PFSK-1 (cell line): ENCODE results near the gene SHLD1.

Experiments
- FOXP2 ChIP-seq: optimal IDR thresholded peaks from 2 replicates; pipeline ENCODE3; 2011; ENCODE audit warnings: borderline replicate concordance, control low read depth, inconsistent platforms; ENCODE audit not compliant: insufficient read depth; ENCODE audit errors: extremely low read length, extremely low read depth
- POLR2AphosphoS5 ChIP-seq: IDR thresholded peaks from 2 replicates; pipeline ENCODE4 v1.6.1; 2012; ENCODE audit warnings: low read depth, mild to moderate bottlenecking, control low read depth, low read length, moderate library complexity
- REST ChIP-seq, 2 experiments: IDR thresholded peaks; 2 replicates each; pipeline versions ENCODE4 v1.6.1 to v1.8.0; 2011 to 2012; ENCODE audit warnings: low read depth in 2 of 2, low read length in 2 of 2, control low read depth in 1 of 2, inconsistent platforms in 1 of 2, mild to moderate bottlenecking in 1 of 2, moderate library complexity in 1 of 2; ENCODE audit not compliant: insufficient read depth in 1 of 2
- SIN3A ChIP-seq: IDR thresholded peaks from 2 replicates; pipeline ENCODE4 v1.6.1; 2012; ENCODE audit warnings: mild to moderate bottlenecking, low read length, moderate library complexity, borderline replicate concordance; ENCODE audit not compliant: insufficient read depth
- TAF1 ChIP-seq: IDR thresholded peaks from 2 replicates; pipeline ENCODE4 v1.6.1; 2012; ENCODE audit warnings: low read length, control low read depth, borderline replicate concordance; ENCODE audit not compliant: insufficient read depth

The SHLD1 gene

GRCh38 chr20:5741089-5741488 lies 9.1 kb upstream of the SHLD1 start:
- TF ChIP-seq SIN3A = no peak
- no peak for TF ChIP-seq POLR2AphosphoS5
- TF ChIP-seq TAF1 = no peak
- no peak for TF ChIP-seq REST (IDR thresholded peaks at IDR 0.05; ENCODE audit: insufficient read depth in 1 of 2, low read depth in 2 of 2, low read length in 2 of 2)
- no peak for TF ChIP-seq FOXP2

- no peak for TF ChIP-seq POLR2AphosphoS5
- TF ChIP-seq SIN3A = no peak
- TF ChIP-seq FOXP2 = no peak
- TF ChIP-seq TAF1 = no peak
- TF ChIP-seq REST (IDR thresholded peaks at IDR 0.05; ENCODE audit: insufficient read depth in 1 of 2, low read depth in 2 of 2, low read length in 2 of 2) = no peak
Observed at GRCh38 chr20:5742041-5742440, 8.2 kb upstream of the SHLD1 start.

GRCh38 chr20:5745416-5746030 lies 4.7 kb upstream of the SHLD1 start:
- TF ChIP-seq SIN3A = no peak
- TF ChIP-seq TAF1 = no peak
- TF ChIP-seq REST (IDR thresholded peaks at IDR 0.05; ENCODE audit: insufficient read depth in 1 of 2, low read depth in 2 of 2, low read length in 2 of 2) = no peak
- no peak for TF ChIP-seq POLR2AphosphoS5

DNA sequence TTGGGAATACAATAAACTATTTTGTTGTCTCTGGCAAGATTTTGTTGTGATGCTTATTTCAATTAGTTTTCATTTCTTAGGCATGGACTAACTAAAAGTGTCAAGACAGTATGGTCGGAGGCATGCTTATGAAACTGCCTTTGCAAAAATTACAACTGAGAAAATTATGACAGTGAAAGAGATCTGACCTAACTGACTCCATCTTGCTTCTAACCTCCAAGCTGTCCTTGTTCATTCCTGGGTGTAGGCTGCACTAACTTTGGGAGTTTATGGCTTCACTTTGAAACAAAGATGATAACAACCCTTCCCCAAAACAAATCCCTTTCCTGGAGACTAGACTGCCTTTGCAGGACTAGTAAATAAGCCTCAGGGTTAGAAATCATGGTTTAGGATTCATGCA lies 4.1 kb upstream of the SHLD1 start:
- TF ChIP-seq REST (IDR thresholded peaks at IDR 0.05; ENCODE audit: insufficient read depth in 1 of 2, low read depth in 2 of 2, low read length in 2 of 2) (no peak), FOXP2 (no peak), SIN3A (no peak)

- TF ChIP-seq POLR2AphosphoS5 (no peak), SIN3A (no peak), REST (IDR thresholded peaks at IDR 0.05; ENCODE audit: insufficient read depth in 1 of 2, low read depth in 2 of 2, low read length in 2 of 2) (no peak), TAF1 (no peak), FOXP2 (no peak)
Observed at GRCh38 chr20:5748246-5748645, 2.0 kb upstream of the SHLD1 start.
